ENCODE results near the gene MRPL34. TPM values are rescaled to one million over a fixed set of nuclear protein-coding genes. Genes with fewer than 3 reads are reported as not detected.

The MRPL34 gene
- total and polyA plus RNA-seq, 9 of the 15 experiments (the other 6 are each of a cell fraction or from before 2014, with no cell fraction given): 11.5 to 256 (median 72.5) TPM

DNA sequence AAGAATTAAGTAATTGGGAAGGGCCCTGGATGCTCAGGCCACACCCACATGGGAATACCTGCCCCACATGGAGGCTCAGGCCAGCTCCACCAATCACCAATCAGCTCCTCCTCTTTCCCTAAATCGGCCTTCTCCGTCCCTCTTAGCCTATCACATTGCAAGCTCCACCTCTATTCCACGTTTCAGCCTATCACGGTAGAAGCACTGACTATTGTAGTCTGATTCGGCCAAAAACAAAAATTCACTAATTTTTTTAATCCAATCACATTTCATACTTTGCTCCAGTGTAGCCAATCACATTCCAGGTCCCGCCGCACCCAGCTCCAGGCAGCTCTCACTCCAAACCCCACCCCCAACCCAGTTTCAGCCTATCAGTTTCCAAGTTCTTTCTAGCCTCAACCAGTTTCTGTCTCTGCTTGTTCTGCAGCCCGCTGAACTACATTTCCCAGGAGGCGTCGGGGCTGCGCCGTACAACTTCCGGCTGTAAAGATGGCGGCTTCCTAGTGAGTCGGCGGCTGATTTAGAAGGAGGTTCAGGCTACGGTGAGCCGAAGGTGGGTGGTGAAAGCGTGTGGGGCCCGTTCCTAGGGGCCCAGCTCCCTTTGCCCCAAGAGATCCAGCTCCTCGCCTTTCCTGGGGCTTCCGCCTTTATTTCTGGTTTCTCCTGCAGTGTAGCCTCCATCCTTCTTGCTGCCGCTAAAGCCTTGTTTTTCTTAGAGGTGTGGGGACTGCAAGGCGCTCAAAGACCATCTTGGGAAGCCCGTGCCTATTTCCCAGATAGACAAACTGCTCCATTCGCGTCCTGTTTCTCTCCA is 38.5 kb upstream of the MRPL34 start, which contains the start of gene BABAM1 (continued):
- TF ChIP-seq, protein P1, sequence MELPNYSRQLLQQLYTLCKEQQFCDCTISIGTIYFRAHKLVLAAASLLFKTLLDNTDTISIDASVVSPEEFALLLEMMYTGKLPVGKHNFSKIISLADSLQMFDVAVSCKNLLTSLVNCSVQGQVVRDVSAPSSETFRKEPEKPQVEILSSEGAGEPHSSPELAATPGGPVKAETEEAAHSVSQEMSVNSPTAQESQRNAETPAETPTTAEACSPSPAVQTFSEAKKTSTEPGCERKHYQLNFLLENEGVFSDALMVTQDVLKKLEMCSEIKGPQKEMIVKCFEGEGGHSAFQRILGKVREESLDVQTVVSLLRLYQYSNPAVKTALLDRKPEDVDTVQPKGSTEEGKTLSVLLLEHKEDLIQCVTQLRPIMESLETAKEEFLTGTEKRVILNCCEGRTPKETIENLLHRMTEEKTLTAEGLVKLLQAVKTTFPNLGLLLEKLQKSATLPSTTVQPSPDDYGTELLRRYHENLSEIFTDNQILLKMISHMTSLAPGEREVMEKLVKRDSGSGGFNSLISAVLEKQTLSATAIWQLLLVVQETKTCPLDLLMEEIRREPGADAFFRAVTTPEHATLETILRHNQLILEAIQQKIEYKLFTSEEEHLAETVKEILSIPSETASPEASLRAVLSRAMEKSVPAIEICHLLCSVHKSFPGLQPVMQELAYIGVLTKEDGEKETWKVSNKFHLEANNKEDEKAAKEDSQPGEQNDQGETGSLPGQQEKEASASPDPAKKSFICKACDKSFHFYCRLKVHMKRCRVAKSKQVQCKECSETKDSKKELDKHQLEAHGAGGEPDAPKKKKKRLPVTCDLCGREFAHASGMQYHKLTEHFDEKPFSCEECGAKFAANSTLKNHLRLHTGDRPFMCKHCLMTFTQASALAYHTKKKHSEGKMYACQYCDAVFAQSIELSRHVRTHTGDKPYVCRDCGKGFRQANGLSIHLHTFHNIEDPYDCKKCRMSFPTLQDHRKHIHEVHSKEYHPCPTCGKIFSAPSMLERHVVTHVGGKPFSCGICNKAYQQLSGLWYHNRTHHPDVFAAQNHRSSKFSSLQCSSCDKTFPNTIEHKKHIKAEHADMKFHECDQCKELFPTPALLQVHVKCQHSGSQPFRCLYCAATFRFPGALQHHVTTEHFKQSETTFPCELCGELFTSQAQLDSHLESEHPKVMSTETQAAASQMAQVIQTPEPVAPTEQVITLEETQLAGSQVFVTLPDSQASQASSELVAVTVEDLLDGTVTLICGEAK (IDR thresholded peaks at IDR 0.05): peak; percentile 95
- TF ChIP-seq, protein P1 (CRISPR knock-in tag; IDR thresholded peaks at IDR 0.05): no peak
- no peak for TF ChIP-seq SAFB (IDR thresholded peaks at IDR 0.05; ENCODE audit: borderline replicate concordance, low read depth, low read length)
- no peak for TF ChIP-seq HNRNPH1 (optimal IDR thresholded peaks at IDR 0.05; ENCODE audit: low read depth, low read length)
- TF ChIP-seq BRF1 (IDR thresholded peaks at IDR 0.05; ENCODE audit: borderline replicate concordance, extremely low read depth, insufficient read length): no peak
- no peak for TF ChIP-seq ELF2 (CRISPR knock-in tag; IDR thresholded peaks at IDR 0.05)
- peak; percentile 81 for TF ChIP-seq CREB1 (IDR thresholded peaks at IDR 0.05)
- TF ChIP-seq CREB1 (CRISPR knock-in tag; IDR thresholded peaks at IDR 0.05): peak; percentile 82
- TF ChIP-seq, protein P2, sequence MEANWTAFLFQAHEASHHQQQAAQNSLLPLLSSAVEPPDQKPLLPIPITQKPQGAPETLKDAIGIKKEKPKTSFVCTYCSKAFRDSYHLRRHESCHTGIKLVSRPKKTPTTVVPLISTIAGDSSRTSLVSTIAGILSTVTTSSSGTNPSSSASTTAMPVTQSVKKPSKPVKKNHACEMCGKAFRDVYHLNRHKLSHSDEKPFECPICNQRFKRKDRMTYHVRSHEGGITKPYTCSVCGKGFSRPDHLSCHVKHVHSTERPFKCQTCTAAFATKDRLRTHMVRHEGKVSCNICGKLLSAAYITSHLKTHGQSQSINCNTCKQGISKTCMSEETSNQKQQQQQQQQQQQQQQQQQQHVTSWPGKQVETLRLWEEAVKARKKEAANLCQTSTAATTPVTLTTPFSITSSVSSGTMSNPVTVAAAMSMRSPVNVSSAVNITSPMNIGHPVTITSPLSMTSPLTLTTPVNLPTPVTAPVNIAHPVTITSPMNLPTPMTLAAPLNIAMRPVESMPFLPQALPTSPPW (CRISPR knock-in tag; IDR thresholded peaks at IDR 0.05): peak; percentile 82
- no peak for TF ChIP-seq MED1 (CRISPR knock-in tag; IDR thresholded peaks at IDR 0.05; ENCODE audit: borderline replicate concordance)
- peak; percentile 84 for TF ChIP-seq HDAC2 (IDR thresholded peaks at IDR 0.05)
- no peak for TF ChIP-seq CBX3 (IDR thresholded peaks at IDR 0.05; ENCODE audit: borderline replicate concordance in 1 of 2, low read length in 2 of 2)
- no peak for TF ChIP-seq GTF2F1 (IDR thresholded peaks at IDR 0.05; ENCODE audit: low read depth, low read length)
- no peak for TF ChIP-seq POLR3A (IDR thresholded peaks at IDR 0.05; ENCODE audit: borderline replicate concordance, extremely low read depth, insufficient read depth, insufficient read length)
- TF ChIP-seq, protein P3, sequence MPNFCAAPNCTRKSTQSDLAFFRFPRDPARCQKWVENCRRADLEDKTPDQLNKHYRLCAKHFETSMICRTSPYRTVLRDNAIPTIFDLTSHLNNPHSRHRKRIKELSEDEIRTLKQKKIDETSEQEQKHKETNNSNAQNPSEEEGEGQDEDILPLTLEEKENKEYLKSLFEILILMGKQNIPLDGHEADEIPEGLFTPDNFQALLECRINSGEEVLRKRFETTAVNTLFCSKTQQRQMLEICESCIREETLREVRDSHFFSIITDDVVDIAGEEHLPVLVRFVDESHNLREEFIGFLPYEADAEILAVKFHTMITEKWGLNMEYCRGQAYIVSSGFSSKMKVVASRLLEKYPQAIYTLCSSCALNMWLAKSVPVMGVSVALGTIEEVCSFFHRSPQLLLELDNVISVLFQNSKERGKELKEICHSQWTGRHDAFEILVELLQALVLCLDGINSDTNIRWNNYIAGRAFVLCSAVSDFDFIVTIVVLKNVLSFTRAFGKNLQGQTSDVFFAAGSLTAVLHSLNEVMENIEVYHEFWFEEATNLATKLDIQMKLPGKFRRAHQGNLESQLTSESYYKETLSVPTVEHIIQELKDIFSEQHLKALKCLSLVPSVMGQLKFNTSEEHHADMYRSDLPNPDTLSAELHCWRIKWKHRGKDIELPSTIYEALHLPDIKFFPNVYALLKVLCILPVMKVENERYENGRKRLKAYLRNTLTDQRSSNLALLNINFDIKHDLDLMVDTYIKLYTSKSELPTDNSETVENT (CRISPR knock-in tag; IDR thresholded peaks at IDR 0.05): 0 out of 2 replicates have a peak, but pooled peaks have one; percentile 53

All from K562 (cell line).